AG09319 (cell line): Measurements from ENCODE around the gene ELL3.

Source experiments
- DNase-seq: peaks from one replicate; pipeline ENCODE4 v3.0.0-alpha.2; 2010; ENCODE audit warnings: low read depth; ENCODE audit errors: extremely low read depth
- TF ChIP-seq, protein P1 (sequence below): IDR thresholded peaks from 2 replicates; pipeline ENCODE4 v1.5.1; 2011; ENCODE audit warnings: low read depth, mild to moderate bottlenecking, inconsistent platforms, low read length, moderate library complexity

Gene ELL3

DNA sequence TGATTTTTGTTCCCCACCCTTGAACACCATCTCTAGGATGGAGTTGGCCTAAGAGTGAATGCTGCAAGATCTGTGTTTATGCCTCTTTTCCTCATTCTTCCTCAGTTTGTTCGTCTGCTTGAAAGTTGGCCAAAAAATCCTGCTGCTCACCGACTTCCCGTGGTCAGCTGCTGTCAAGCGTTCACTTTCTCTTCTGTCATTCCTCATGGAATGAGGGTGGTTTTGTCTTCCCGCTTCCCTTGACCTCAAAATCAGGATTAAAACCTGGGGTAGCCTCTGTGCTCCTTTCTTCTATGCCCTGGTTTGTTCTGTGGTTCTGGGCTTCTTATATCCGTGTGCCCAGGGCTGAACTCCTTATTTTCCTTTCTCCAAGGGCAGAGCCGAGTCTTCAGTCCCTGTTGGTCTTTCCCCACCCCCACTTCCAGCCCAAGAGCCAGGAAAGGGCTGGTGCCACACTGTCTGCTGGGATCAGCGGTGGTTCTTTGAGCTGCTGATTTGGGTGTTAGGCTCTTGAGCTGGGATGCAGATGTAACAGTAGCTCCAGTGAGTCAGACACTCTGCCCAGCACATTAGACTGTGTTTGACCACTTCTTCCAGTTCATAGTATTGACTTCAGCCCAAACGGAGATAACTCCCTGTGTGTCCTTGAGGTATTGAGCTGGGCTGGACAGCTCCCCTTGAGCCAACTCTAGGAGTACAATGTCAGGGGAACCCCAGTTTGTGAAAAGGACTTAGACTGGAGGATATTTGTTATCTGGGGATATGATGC lies 17.7 kb upstream of the ELL3 start:
- no peak for DNase-seq

DNA sequence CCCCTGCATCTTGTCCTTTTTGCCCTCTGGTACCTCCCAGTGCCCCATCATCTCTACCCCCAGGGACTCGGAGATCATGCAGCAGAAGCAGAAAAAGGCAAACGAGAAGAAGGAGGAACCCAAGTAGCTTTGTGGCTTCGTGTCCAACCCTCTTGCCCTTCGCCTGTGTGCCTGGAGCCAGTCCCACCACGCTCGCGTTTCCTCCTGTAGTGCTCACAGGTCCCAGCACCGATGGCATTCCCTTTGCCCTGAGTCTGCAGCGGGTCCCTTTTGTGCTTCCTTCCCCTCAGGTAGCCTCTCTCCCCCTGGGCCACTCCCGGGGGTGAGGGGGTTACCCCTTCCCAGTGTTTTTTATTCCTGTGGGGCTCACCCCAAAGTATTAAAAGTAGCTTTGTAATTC lies 16.9 kb upstream of the ELL3 start:
- TF ChIP-seq, protein P1, sequence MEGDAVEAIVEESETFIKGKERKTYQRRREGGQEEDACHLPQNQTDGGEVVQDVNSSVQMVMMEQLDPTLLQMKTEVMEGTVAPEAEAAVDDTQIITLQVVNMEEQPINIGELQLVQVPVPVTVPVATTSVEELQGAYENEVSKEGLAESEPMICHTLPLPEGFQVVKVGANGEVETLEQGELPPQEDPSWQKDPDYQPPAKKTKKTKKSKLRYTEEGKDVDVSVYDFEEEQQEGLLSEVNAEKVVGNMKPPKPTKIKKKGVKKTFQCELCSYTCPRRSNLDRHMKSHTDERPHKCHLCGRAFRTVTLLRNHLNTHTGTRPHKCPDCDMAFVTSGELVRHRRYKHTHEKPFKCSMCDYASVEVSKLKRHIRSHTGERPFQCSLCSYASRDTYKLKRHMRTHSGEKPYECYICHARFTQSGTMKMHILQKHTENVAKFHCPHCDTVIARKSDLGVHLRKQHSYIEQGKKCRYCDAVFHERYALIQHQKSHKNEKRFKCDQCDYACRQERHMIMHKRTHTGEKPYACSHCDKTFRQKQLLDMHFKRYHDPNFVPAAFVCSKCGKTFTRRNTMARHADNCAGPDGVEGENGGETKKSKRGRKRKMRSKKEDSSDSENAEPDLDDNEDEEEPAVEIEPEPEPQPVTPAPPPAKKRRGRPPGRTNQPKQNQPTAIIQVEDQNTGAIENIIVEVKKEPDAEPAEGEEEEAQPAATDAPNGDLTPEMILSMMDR = no peak
- DNase-seq = no peak

More for the DNA sequence above, 17.7 kb upstream of the ELL3 start:
- TF ChIP-seq, protein P1 = no peak

DNA sequence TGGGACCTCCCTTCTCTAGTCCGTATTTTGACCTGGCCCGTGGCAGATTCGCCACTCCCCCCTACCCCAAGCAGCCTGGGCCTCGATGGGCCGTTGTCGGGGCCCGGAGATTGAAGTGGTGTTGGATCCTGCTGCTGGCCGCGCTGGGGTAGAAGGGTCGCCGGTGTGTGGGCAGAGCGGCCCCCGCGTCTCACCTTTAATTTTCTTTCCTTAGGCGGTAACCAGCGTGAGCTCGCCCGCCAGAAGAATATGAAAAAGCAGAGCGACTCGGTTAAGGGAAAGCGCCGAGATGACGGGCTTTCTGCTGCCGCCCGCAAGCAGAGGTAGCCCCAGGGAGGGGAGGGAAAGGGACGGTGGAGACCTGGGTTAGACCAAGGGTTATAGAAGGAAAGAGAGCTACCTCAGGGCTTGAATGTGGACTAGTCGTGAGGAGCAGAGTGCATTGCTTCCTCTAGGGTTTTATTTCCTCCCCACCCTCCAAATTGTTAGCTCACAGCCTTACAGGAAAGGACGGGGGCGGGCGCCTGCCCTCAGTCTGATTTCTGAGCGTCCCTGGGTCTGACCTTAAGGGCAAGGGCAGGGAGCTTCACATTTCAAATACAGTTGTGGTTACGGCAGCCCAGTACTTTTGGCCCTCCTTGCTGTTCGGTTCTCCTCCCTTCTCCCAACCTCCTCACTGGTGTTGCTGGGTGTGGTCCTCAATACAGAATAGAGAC lies 16.2 kb upstream of the ELL3 start:
- TF ChIP-seq, protein P1 = peak; percentile 18

DNA sequence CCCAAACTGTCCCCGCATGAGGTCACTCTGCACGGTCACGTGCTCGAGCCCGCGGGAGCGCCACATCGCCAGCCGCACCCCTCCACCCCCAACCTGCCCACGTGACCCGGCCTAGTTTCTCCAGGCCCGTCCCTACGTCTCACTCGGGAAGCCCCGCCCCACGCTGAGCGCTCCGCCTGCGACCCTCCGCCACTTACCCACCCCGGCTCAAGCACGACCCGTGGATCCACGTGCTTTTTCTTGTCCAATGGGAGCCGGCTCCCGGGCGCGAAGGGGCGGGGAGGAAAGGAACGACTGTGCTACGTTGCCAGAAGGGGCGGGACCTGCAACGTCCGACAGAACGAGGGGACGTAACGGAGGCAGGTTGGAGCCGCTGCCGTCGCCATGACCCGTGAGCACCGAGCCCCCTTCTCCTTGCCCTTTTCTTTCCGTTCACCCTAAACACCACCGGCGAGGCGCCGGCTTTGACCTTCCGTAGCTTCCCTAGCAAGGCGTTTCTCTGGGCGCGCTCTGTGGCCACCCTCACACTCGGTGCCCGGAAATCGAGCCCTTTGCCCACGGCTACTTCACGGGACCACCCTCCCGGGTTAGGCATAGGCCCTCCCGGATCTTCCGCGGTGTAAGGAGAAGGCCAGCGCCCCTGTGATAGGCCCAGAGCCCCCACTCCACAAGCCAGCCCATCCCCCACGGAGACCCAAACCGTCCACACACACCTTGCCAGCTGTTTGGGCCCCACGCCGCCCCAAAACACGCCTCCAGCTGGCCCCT lies 15.4 kb upstream of the ELL3 start, which contains the start of gene SERF2:
Gene SERF2 (plus strand): TSS at position 328 of the 768 bp plus-strand sequence. CDS start 57 bp downstream, at position 385.
- TF ChIP-seq, protein P1 = no peak
- peak; percentile 99 for DNase-seq

More for the DNA sequence above, 16.2 kb upstream of the ELL3 start:
- DNase-seq = no peak

DNA sequence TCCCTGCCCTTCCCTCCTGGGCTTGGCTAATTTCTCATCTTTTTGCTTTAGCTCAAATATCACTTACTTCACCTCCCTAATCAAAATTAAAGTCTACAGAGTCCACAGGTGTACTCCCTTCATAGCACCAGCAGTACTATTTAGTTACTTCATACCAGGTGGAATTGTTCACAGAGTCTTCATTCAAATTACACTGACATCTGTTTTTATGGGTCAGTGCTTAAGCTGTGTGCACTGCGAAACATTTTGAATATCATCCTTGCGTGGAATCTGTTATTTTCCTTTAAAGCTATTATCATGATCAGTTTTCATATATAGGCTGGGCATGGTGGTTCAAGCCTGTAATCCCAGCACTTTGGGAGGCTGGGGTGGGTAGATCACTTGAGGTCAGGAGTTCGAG lies 12.6 kb upstream of the ELL3 start:
- DNase-seq = no peak

DNA sequence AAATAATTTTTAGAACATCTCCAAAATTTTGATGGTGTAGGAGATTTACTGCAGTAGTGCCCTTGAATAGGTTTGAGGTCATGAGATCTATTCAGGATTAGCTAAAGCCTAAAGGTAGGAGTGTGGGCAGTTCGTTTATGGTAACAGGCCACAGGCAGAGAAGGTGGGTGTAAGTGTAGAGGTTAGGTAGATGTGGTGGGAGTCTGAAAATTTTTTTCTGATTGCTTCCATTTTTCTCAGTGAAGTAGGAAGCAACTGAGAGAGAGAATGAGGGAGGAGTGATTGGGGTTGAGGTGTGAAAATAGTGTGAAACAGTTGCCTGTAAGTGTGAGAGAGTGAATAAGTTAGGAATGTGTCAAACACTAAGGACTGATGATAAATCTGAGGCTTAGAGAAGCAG lies 2.2 kb upstream of the ELL3 start:
- TF ChIP-seq, protein P1 = no peak
- DNase-seq = no peak

More for the DNA sequence above, 12.6 kb upstream of the ELL3 start:
- TF ChIP-seq, protein P1 = no peak
